OCI-LY1 (cell line): ENCODE results near the gene DDA1.
A peak's percentile ranks its signal among the peaks of the same experiment; 100 is the strongest.

Source experiments
- H2AFZ ChIP-seq: fragments of 200-600 bp; sonication (generic), shearing (Covaris generic); 2 replicates; pipeline ENCODE4 v1.6.0; 2014; ENCODE audit warnings: antibody characterized with exemption, mild to moderate bottlenecking, low read length
- H3F3A ChIP-seq: fragments of 200-600 bp; sonication (generic), shearing (Covaris generic); 2 replicates; pipeline ENCODE4 v1.6.0; 2014; ENCODE audit warnings: mild to moderate bottlenecking, antibody characterized with exemption, low read length, moderate library complexity; ENCODE audit not compliant: insufficient read depth
- H3K27ac ChIP-seq: fragments of 200-600 bp; sonication (generic); 2 replicates; pipeline ENCODE4 v1.5.1; 2014; ENCODE audit warnings: low read length, mixed run types, mild to moderate bottlenecking, low read depth; ENCODE audit not compliant: poor library complexity, severe bottlenecking
- H3K27me3 ChIP-seq: fragments of 200-600 bp; sonication (generic); 2 replicates; pipeline ENCODE4 v1.6.0; 2014; ENCODE audit warnings: antibody characterized with exemption, mild to moderate bottlenecking, low read length, moderate library complexity; ENCODE audit not compliant: insufficient read depth
- H3K36me3 ChIP-seq: fragments of 200-600 bp; sonication (generic); 2 replicates; pipeline ENCODE4 v1.6.1; 2014; ENCODE audit warnings: mild to moderate bottlenecking, antibody characterized with exemption, low read length, moderate library complexity, mixed read lengths; ENCODE audit not compliant: insufficient read depth
- H3K4me1 ChIP-seq: fragments of 200-600 bp; sonication (generic); 2 replicates; pipeline ENCODE4 v1.5.1; 2014; ENCODE audit warnings: mild to moderate bottlenecking, low read length, moderate library complexity; ENCODE audit not compliant: insufficient read depth, severe bottlenecking
- H3K4me2 ChIP-seq: fragments of 200-600 bp; sonication (generic), shearing (Covaris generic); 2 replicates; pipeline ENCODE4 v1.6.1; 2014; ENCODE audit warnings: low read length
- H3K4me3 ChIP-seq: fragments of 200-600 bp; sonication (generic); 2 replicates; pipeline ENCODE4 v1.5.1; 2014; ENCODE audit warnings: low read length, low read depth, mild to moderate bottlenecking, mixed read lengths; ENCODE audit not compliant: poor library complexity, severe bottlenecking
- H3K79me2 ChIP-seq: fragments of 200-600 bp; shearing (Covaris generic); 2 replicates; pipeline ENCODE4 v1.6.1; 2016; ENCODE audit warnings: mixed run types, low read length, mixed read lengths; ENCODE audit not compliant: insufficient read depth
- H3K9ac ChIP-seq: fragments of 200-600 bp; sonication (generic), shearing (Covaris generic); 2 replicates; pipeline ENCODE4 v1.6.1; 2014; ENCODE audit warnings: mild to moderate bottlenecking, low read length, mixed read lengths
- H3K9me2 ChIP-seq: fragments of 200-600 bp; sonication (generic), shearing (Covaris generic); 2 replicates; pipeline ENCODE4 v1.6.1; 2014; ENCODE audit warnings: low read depth, mild to moderate bottlenecking, low read length, mixed read lengths
- H3K9me3 ChIP-seq: fragments of 200-600 bp; shearing (Covaris generic); 2 replicates; pipeline ENCODE4 v1.6.1; 2014; ENCODE audit warnings: low read length, mixed read lengths
- H4K20me1 ChIP-seq: fragments of 200-600 bp; sonication (generic), shearing (Covaris generic); 2 replicates; pipeline ENCODE4 v1.6.0; 2016; ENCODE audit warnings: mild to moderate bottlenecking, low read length; ENCODE audit not compliant: insufficient read depth
- CTCF ChIP-seq: fragments of 200-600 bp; sonication (generic), shearing (Covaris generic); IDR thresholded peaks from 2 replicates; pipeline ENCODE4 v1.5.1; 2017; ENCODE audit warnings: mild to moderate bottlenecking, antibody characterized with exemption, low read length, moderate library complexity, mixed read lengths
- EZH2 ChIP-seq: fragments of 200-600 bp; sonication (generic), shearing (Covaris generic); IDR thresholded peaks from 2 replicates; pipeline ENCODE4 v1.8.0; 2017; ENCODE audit warnings: borderline replicate concordance, mixed run types, mild to moderate bottlenecking, antibody characterized with exemption, low read length, moderate library complexity, mixed read lengths

The DDA1 gene

GRCh38 chr19:17303940-17304267 is 5.5 kb upstream of the DDA1 start:
- Histone ChIP-seq H3K9ac (peak overlapping the region; percentile 43; the same call in 1 of the 2 replicates), H3K4me3 (peak overlapping the region; percentile 78), H2AFZ (no peak overlapping the region), H3F3A (peaks cover 6% of the 10 kb centered on the region; the same call in 1 of the 2 replicates), H3K36me3 (peaks cover 11% of the 10 kb centered on the region), H3K9me3 (no peaks in the 10 kb centered on the region), H4K20me1 (no peaks in the 10 kb centered on the region), H3K4me2 (peak overlapping the region; percentile 84), H3K4me1 (peaks cover 39% of the 10 kb centered on the region), H3K9me2 (no peaks in the 10 kb centered on the region), H3K27me3 (no peaks in the 10 kb centered on the region), H3K27ac (peak overlapping the region; percentile 18), H3K79me2 (no peaks in the 10 kb centered on the region; the same call in 1 of the 2 replicates)
- no peak for TF ChIP-seq EZH2
- TF ChIP-seq CTCF = no peak

- H2AFZ ChIP-seq = no peak overlapping the region
- H3K4me3 ChIP-seq = no peak overlapping the region
- no peaks in the 10 kb centered on the region for H3K9me2 ChIP-seq
- peaks cover 39% of the 10 kb centered on the region for H3K4me1 ChIP-seq
- H4K20me1 ChIP-seq = no peaks in the 10 kb centered on the region
- no peaks in the 10 kb centered on the region for H3K27me3 ChIP-seq
- H3K36me3 ChIP-seq = peaks cover 8% of the 10 kb centered on the region; the same call in 1 of the 2 replicates
- H3K4me2 ChIP-seq = peak overlapping the region; percentile 5; the same call in 1 of the 2 replicates
- H3F3A ChIP-seq = peaks cover 6% of the 10 kb centered on the region; the same call in 1 of the 2 replicates
- no peaks in the 10 kb centered on the region; the same call in 1 of the 2 replicates for H3K79me2 ChIP-seq
- no peak overlapping the region for H3K9ac ChIP-seq
- TF ChIP-seq CTCF = no peak
- no peak for TF ChIP-seq EZH2
- H3K27ac ChIP-seq = peak overlapping the region; percentile 62
- no peaks in the 10 kb centered on the region for H3K9me3 ChIP-seq
Measured at GRCh38 chr19:17304386-17305215, 4.8 kb upstream of the DDA1 start.

GRCh38 chr19:17305216-17305516 is 4.2 kb upstream of the DDA1 start:
- no peaks in the 10 kb centered on the region for H3K9me3 ChIP-seq
- peaks cover 8% of the 10 kb centered on the region; the same call in 1 of the 2 replicates for H3K36me3 ChIP-seq
- H3K4me2 ChIP-seq = peak overlapping the region; percentile 5; the same call in 1 of the 2 replicates
- peaks cover 5% of the 10 kb centered on the region for H3K79me2 ChIP-seq
- H3K27ac ChIP-seq = peak overlapping the region; percentile 62
- no peak for TF ChIP-seq CTCF
- no peak for TF ChIP-seq EZH2
- H3F3A ChIP-seq = peaks cover 6% of the 10 kb centered on the region; the same call in 1 of the 2 replicates
- no peaks in the 10 kb centered on the region for H3K9me2 ChIP-seq
- H2AFZ ChIP-seq = no peak overlapping the region
- H4K20me1 ChIP-seq = no peaks in the 10 kb centered on the region
- H3K4me3 ChIP-seq = no peak overlapping the region
- no peak overlapping the region for H3K9ac ChIP-seq
- peaks cover 42% of the 10 kb centered on the region for H3K4me1 ChIP-seq
- H3K27me3 ChIP-seq = no peaks in the 10 kb centered on the region
